Gastrocnemius medialis (tissue), 4 donors: Measurements from ENCODE around the gene VPS4B. TPM values are rescaled to one million over a fixed set of nuclear protein-coding genes. Genes with fewer than 3 reads are reported as not detected.

ENCODE experiments used
- ATAC-seq, 2 donors: fragments of 150-250 bp; one replicate each; pipeline ENCODE4 v1.9.1; 2016
- DNase-seq, 2 donors: peaks; one replicate each; pipeline ENCODE4 v3.0.0-alpha.2; 2019
- H3K27ac ChIP-seq, 4 donors: fragments of 200-600 bp; sonication (generic); 1 replicate in 1 of 4; 2 replicates in 3 of 4; pipeline ENCODE4 v1.5.1; 2016 to 2018; ENCODE audit warnings: mild to moderate bottlenecking in 2 of 4, moderate library complexity in 1 of 4
- H3K27me3 ChIP-seq, 3 donors: fragments of 200-600 bp; sonication (generic) in 2 of 3; 1 replicate in 1 of 3; 2 replicates in 2 of 3; pipeline versions ENCODE4 v1.5.1 to v1.6.0; 2016 to 2019; ENCODE audit warnings: mild to moderate bottlenecking in 1 of 3, moderate library complexity in 1 of 3
- H3K36me3 ChIP-seq, 2 donors: fragments of 200-600 bp; sonication (generic) in 1 of 2; one replicate each; pipeline ENCODE4 v1.5.1; 2017 to 2018
- H3K4me1 ChIP-seq, 2 donors: fragments of 200-600 bp; sonication (generic) in 1 of 2; one replicate each; pipeline ENCODE4 v1.5.1; 2016 to 2017; ENCODE audit warnings: mild to moderate bottlenecking in 2 of 2
- H3K4me3 ChIP-seq, 4 donors: fragments of 200-600 bp; sonication (generic) in 3 of 4; 1 replicate in 1 of 4; 2 replicates in 3 of 4; pipeline ENCODE4 v1.5.1; 2016 to 2019; ENCODE audit warnings: mild to moderate bottlenecking in 2 of 4
- H3K9me3 ChIP-seq, 3 donors: fragments of 200-600 bp; sonication (generic) in 2 of 3; 1 replicate in 1 of 3; 2 replicates in 2 of 3; pipeline ENCODE4 v1.5.1; 2016 to 2019
- CTCF ChIP-seq, 5 experiments: fragments of 450-650 bp in 3 of 5; fragments of 200-600 bp in 2 of 5; sonication (generic) in 2 of 5; IDR thresholded peaks in 4 of 5; conservative IDR thresholded peaks in 1 of 5; 1 replicate in 4 of 5; 2 replicates in 1 of 5; pipeline ENCODE4 v1.5.1; 2016 to 2019; ENCODE audit warnings: antibody characterized with exemption in 5 of 5, mild to moderate bottlenecking in 3 of 5, moderate library complexity in 3 of 5
- POLR2A ChIP-seq, 2 donors: fragments of 450-650 bp; IDR thresholded peaks; one replicate each; pipeline ENCODE4 v1.6.1; 2017; ENCODE audit warnings: antibody characterized with exemption in 2 of 2, mild to moderate bottlenecking in 2 of 2, moderate library complexity in 2 of 2
- in situ Hi-C, 4 donors: fragments of 200-750 bp; cut with MboI; loops; one replicate each; pipeline versions ENCODE4 v1.15.0 to v1.8.0; 2017; ENCODE audit warnings: low sequenced_read_pairs in 4 of 4
- intact Hi-C: fragments of 100-400 bp; cut with DNase I; formaldehyde crosslinking; loops from one replicate; pipeline ENCODE4 v1.15.1; 2023; ENCODE audit warnings: low total_unique reads
- total RNA-seq, 4 donors: library from RNA; depleted of rRNA; stranded (reverse); fragments of >200 nt; gene quantifications; one replicate each; pipeline versions ENCODE4 v1.1.0 to v1.2.3, GENCODE V29; 2016

Gene VPS4B
- total RNA-seq, 4 donors from 2014 or later = 13.4 to 18.2 (median 16.0) TPM

- in situ Hi-C loops (no loop called here), intact Hi-C loops (no loop called here)
- H3K36me3 ChIP-seq = no peaks in the 10 kb centered on the region
- TF ChIP-seq POLR2A (IDR thresholded peaks at IDR 0.05) = no peak
- no peak for TF ChIP-seq CTCF (IDR thresholded peaks at IDR 0.05 in 4 of 5, conservative IDR thresholded peaks at IDR 0.05 in 1 of 5)
- no peaks in the 10 kb centered on the region for H3K27me3 ChIP-seq
- H3K4me1 ChIP-seq = peaks cover 8 to 9% of the 10 kb centered on the region in 2 donors
- no peak for DNase-seq
- no peak overlapping the region for H3K27ac ChIP-seq
- H3K4me3 ChIP-seq = no peak overlapping the region
- H3K9me3 ChIP-seq = no peaks in the 10 kb centered on the region
- no peak for ATAC-seq
These were observed 49.1 kb downstream of the VPS4B start for GRCh38 chr18:63373161-63373560.

- no peak for ATAC-seq
- H3K9me3 ChIP-seq = no peaks in the 10 kb centered on the region
- no peak overlapping the region for H3K27ac ChIP-seq
- no peak for DNase-seq
- in situ Hi-C loops = loop anchor here in 2 of 4 donors (5.0 to 10.0 kb wide), 2 partner anchors 54 to 56 kb away; partner anchors contain the start of gene VPS4B (in 2 of the 2)
- H3K4me3 ChIP-seq = peak overlapping the region in 1 of 4 donors; percentile 91
- TF ChIP-seq CTCF (IDR thresholded peaks at IDR 0.05 in 4 of 5, conservative IDR thresholded peaks at IDR 0.05 in 1 of 5) (no peak), POLR2A (IDR thresholded peaks at IDR 0.05) (no peak)
- H3K36me3 ChIP-seq = no peaks in the 10 kb centered on the region
- H3K4me1 ChIP-seq = peaks cover 19 to 21% of the 10 kb centered on the region in 2 donors
- intact Hi-C loops = loop anchor here (5.0 kb wide), 1 partner anchor 1181 kb away; the partner anchor contains the start of genes PIGN and RELCH
- H3K27me3 ChIP-seq = no peaks in the 10 kb centered on the region
These were observed 53.7 kb downstream of the VPS4B start for GRCh38 chr18:63368611-63369010.

- ATAC-seq = peak; percentile 88 to 89
- intact Hi-C loops = loop anchor here (1.0 to 5.0 kb wide), 5 partner anchors 47 to 1180 kb away; partner anchors contain the start of genes PHLPP1, PIGN, RELCH and VPS4B
- in situ Hi-C loops = loop anchor here in 2 of 4 donors (5.0 to 10.0 kb wide), 2 partner anchors 55 to 57 kb away; partner anchors contain the start of gene VPS4B (in 2 of the 2)
These were observed 55.0 kb downstream of the VPS4B start, which contains the start of gene KDSR for GRCh38 chr18:63367053-63367953. Gene KDSR (minus strand): TSS chr18:63367206. CDS start chr18:63367118, 88 bp downstream.

More at GRCh38 chr18:63367053-63367953, 55.0 kb downstream of the VPS4B start, which contains the start of gene KDSR:
- Histone ChIP-seq H3K9me3 (no peaks in the 10 kb centered on the region), H3K27ac (peak within 1 kb of the TSS; percentile 90 to 99 (median 97)), H3K36me3 (peaks cover 0 to 2% of the 10 kb centered on the region in 2 donors), H3K27me3 (no peaks in the 10 kb centered on the region), H3K4me3 (peak within 1 kb of the TSS; percentile 81 to 95 (median 90)), H3K4me1 (peaks cover 19 to 21% of the 10 kb centered on the region in 2 donors)
- TF ChIP-seq CTCF (IDR thresholded peaks at IDR 0.05 in 4 of 5, conservative IDR thresholded peaks at IDR 0.05 in 1 of 5) (peak in 2 of 5 experiments; percentile 12 to 26), POLR2A (IDR thresholded peaks at IDR 0.05) (peak; percentile 80 to 87)
- peak; percentile 85 to 90 for DNase-seq
